8988T (cell line): ENCODE measurements around the gene KCNMB1.

ENCODE experiments used
- DNase-seq: peaks from one replicate; pipeline ENCODE4 v3.0.0; 2011

KCNMB1 gene

DNA sequence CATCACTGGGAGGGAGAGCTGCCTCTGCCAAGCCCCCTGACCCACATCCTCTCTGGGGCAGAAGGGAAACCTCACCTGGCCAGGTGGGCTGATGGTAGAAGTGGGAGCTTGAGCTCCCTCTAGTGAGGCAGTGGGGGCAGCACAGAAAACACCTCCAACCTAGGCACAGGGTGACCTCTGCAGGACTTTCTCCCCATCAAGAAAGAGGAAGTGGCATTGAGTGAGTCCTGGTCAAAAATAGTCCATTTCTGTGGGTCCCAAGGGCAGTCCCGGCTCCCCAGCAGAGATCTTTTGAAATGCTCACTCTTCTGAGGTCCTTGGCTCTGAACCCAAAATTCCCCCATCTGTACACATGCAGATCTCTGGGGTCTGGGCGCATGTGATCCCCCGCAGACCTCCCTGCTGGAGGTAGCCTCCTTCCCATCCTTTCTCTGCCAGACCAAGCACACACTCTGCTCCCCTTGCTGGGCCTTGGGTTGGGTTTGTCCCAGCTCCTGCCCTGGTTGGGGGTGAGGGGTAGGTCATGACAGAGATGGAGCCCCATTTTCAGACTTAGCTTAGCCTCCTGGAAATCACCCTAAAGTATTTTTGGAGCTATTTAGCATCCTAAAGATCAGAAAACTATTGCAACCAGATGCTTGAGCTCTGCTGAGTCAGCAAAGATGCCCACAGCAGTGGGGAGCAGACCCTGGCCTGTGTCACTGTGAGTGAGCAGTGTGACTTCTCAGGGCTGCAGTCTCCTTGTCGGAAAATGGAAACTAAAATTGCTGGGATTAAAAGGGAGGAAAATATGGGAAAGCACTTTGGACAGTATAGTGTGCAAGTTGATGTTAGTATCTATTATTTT lies 50.0 kb downstream of the KCNMB1 start:
- no peak for DNase-seq

DNA sequence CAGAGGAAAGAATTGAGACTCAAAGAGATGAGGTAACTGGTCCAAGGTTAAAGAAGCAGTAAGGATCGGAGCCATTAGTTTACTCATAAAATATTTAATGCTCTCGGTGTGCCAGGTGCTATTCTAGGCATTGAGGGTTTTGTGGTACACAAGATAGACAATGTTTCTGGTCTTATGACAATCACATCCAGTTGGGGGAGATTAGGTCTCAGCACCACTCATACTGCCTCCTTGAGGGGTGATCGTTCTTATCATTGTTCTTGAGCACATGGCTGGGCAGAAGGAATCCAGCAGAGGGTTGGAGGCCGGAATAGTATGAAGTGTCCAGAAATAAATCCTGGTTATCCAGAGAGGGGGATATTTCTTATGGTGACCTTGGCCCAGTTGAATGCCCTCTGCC lies 50.9 kb downstream of the KCNMB1 start:
- no peak for DNase-seq

DNA sequence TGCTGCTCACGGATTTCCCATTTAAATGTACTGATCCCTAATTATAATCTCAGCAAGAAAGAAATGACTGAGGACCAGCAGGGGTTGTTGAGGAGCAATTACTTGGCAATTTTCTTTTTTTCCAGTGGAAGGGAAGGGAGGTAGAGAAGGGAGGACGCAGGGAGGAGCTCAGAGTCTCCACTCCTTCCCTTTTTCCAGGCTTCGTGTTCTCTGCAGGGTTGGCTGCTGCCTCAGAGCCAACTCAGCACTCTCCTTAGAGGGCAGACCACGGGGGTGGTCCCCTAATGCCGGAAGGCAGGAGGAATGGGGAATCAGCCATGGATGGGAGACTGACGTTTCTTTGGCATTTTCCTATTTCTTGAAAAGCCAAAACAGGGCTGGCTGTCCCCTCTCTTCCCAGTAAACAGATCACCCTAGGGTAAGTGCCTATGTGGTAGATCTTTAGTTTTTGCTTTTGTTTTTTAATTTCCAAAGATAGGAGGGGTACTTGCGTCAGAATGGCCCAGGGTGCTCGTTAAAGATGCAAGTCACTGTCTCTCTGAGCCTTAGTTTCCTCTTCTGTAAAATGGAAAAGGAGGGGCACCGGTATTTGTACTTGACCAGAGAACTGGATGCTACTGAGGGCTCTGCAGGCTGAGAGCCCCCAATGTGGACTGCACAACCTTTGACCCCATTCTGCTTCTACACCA lies 52.0 kb downstream of the KCNMB1 start:
- DNase-seq, result no peak

DNA sequence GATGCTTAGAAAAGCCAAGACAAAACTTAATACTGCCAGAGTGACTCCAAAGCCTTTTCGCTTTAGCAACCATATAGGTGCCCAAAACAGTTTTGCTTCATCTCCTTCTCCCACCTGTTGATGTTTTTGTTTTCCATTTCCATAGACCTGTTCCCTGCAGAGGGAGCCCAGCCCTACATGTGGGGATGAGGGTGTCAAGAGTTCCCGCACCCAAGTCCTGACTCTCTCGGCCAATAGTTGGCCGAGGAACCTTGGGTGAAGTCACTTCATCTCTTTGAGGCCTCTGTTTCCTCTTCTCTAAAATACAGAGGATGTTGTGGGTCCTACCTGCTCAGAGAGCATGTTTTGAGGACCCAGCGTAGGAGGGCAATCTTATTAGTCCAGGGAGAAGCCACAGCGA lies 53.1 kb downstream of the KCNMB1 start:
- no peak for DNase-seq

DNA sequence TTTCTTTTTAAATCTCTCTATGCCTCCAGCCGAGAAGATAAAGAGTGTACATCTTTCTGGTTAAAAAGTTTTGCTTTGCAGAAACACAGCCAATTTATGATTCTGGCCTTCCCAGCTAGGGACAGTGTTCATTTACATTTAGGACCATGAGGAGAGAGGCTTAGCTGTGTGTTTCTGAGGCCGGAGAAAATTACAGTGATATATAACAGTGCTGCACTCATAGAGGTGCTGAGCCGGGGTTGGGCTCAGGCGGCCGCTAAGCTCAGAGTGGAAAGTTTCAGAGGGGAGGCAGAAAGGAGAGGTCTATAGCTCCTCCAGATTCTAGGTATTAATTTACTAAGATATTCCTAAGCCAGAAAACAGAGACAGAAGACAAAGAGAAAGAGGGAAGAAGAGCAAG lies 54.5 kb downstream of the KCNMB1 start:
- no peak for DNase-seq

DNA sequence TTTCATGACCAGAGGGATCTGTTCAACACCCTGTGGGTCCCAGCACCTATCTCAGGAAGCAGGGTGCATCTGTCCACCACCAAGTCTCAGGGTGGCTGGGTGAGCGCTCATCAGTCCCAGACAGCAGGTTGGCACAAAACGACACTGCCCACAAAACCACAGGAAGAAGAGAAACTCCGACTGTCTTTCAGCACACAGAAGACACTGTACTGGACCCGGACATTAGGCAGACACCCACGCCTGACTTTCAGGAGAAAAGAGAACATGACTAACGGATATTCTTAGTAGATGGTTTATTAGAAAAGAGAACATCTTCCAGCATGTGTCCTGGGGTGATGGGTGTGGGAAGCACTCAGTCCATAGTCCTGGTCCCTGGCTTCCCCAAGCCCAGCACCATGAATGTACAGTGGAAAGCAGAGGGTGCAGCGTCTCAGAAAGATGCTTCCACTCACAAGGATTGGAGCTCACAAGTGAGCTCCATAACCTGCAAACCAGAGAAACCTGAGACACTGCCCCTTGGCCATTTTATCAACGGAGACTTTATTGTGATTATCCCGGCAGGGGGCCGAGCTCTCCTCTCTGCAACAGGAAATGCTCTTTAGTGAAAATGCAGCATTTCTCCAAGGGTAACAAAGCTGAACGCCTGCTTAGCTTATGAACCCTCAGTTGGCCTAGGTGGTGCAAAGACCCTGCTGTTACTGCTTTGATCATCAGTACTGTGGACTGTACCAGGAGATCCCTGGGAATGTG lies 55.8 kb downstream of the KCNMB1 start:
- DNase-seq, result no peak

DNA sequence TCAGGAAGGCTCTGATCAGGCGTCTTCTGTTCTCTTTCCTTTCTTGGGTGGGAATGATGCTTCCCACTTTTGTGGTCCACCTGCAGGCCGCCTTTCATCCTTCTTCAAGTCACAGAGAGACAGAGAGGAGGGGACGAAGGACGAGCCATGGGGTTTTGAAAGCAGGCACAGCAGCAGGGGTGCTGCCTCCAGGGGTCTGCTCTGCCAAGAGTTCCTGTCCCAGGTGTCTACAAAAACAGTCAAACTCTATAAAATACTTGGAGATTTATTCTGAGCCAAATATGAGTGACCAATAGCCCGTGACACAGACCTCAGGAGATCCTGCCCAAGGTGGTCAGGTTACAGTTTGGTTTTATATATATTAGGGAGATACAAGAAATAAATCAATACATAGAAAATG lies 57.1 kb downstream of the KCNMB1 start:
- DNase-seq, result no peak

DNA sequence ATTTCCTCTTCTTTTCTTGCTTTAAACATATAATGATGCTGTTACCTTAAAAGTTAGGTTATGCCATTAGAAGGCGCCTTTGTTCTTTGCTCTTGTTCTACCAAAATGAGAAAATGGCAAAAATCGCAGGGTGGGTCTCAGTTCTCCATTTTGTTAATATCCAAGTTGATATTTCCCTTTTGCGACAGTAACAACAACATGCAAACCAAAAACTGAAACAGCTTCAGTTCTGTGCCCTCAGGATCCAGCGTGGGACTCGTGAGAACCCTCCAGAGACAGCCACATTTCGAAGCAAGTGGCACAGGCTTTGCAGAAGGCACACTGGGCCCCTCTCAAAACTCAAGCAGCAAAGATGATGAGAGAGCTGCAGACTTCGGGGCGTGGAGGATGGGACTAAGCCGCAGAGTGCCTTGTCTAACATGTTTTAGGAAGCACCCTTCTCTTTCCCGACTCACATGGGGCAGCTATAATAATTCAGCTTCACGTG lies 58.6 kb downstream of the KCNMB1 start:
- DNase-seq, result no peak

DNA sequence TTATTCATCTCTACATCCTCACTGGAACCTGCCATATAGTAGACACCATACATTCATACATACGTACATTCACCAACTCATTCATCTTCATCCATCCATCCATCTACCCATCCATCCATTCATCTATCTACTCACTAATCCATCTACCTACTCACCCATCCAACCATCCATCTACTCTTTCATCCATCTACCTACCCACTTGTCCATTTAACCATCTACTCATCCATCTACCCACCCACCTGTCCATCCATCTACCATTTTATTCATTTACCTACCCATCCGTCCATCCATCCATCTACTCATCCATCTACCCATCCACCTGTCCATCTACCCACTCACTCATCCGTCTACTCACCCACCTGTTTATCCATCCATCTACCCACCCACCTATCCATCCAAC lies 59.6 kb downstream of the KCNMB1 start:
- no peak for DNase-seq

DNA sequence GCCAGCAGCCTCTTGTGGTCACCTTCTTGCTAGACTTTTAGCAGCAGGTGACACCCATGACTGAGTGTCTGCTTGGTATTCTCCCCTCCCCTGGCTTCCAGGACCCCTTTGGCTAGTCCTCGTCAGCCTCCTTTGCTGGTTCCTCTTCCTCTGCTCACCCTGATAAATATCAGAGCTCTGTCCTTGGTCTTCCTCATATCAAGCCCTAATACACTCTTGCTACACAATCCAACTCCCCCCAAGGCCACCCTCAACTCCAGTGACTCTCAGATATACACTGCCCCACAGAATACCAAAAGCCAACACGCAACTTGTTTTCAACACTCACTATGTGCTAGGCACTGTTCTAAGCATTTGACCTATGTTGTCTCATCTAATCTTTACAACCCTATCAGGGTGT lies 61.3 kb downstream of the KCNMB1 start:
- no peak for DNase-seq

DNA sequence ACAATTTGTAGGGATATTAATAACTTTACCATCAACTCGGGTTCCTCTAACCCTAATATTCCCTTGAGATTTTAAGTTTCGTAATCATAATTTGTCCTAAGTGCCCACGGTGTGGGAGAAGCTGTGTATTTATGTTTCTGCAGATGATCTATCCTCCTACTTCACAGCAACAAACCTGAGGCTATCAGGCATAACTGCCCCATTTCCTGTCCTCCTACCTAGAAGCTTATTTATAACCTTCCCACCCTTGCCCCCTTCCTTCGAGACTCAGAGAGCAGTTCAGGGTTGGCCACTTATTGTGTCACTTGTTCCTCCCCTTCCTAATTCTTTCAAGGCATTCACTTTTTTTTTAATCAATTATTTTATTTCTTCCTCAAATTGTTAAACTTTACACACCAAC lies 62.0 kb downstream of the KCNMB1 start:
- DNase-seq, result no peak
